ENCODE measurements around the gene LRRIQ1.
"Not testable (repeated sequence)": the region's sequence is repeated elsewhere in the genome, so short reads cannot be mapped to it uniquely, and the experiment has no call there.

LRRIQ1 gene, protein sequence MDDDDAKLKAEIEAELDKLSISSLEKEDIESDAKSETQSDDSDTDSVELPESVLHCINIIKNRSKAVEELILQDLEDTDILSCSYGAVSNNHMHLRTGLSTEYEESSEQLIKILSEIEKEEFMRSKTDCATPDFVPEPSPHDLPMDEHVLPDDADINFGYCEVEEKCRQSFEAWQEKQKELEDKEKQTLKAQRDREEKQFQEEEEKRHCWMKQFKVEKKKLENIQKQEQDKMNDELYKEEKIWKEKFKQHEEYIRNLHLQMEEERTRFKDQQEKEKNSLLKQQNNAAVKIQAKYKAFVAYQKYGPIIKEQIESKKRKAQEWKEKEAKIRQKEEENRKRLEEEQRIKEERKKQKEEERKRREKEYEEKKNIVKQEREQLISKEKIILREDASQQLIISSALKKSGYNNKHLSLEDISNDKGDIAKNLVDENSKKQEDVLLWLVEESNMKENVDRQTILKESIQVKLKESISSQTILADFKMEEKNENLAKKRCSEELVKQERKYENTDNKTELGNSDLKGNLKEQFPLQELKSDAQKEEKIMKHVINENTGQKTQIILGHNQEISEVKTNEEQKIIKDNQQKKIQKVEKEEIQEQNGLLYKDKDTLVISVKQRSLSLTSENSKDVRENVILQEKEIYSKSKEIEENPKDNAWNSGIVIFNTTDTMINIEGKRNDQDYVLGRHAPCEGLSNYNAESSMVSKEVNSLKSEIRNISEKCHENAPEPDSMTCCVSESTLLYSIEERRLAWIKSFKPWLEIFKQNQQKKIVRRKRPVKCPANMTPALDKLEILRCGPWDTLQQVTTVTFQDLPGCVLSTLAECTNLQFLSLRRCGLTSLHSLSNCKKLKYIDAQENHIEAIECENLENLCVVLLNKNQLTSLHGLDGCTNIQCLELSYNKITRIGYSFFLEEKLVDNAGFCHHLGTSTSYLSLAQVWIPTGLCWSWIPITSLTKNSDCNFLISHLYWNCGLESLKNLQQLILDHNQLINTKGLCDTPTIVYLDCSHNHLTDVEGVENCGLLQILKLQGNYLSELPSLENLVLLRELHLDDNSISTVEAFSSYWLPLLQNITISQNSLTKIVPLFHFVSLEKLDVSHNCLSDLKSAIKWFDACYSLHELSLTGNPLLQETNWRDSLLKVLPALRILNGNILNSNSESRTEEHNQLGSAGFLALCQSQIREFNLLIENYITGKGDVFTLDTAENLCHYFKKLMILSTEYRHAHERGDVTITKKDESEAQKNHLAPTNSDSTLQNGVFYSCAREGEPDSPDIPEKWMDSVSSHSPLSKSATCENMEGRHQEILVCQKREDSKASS (N-terminal part only)

DNA sequence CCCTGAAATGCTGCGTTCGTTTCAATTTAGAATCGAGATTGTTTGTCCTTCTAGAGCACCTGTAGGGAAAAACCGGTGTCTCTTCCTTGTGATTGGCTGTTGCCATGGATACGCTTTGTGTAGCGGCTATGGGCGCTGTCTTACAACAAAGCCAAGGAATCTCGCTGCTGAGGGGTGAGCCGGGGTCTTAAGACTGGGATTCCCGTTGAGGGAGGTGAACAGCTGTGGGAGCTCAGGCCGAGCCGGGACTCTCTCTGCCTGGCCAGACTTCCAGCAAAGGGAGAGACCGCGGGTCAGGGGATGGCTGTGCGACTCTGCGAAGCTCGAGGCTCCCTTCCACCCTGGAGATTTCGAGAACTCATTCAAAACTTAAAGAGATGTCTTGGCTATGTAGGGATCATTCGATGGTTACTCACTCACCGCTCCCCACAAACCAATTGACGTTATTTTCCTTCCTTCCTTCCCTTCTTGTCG is at the start of gene LRRIQ1, which contains the start of gene TSPAN19:
TSS of gene LRRIQ1 (plus strand) at position 118 of the 474 bp plus-strand sequence. CDS start 1,826 bp downstream, outside the sequence.
TSS of gene TSPAN19 (minus strand) at position 44 of the 474 bp plus-strand sequence. CDS start 6,331 bp downstream, outside the sequence.
- Histone ChIP-seq H3K27me3 (ENCODE audit: control insufficient read depth, insufficient read depth, low read length) (no peaks in the 10 kb centered on the region), H3K9me3 (ENCODE audit: control insufficient read depth, low read length) (no peaks in the 10 kb centered on the region), H3K4me3 (ENCODE audit: low read length) (peak within 1 kb of the TSS; percentile 50), H3K9ac (ENCODE audit: low read length) (peak within 1 kb of the TSS; percentile 39), H3K36me3 (ENCODE audit: control insufficient read depth, insufficient read depth, low read length) (no peaks in the 10 kb centered on the region), H3K4me1 (ENCODE audit: control insufficient read depth, insufficient read depth, low read length) (no peaks in the 10 kb centered on the region)

DNA sequence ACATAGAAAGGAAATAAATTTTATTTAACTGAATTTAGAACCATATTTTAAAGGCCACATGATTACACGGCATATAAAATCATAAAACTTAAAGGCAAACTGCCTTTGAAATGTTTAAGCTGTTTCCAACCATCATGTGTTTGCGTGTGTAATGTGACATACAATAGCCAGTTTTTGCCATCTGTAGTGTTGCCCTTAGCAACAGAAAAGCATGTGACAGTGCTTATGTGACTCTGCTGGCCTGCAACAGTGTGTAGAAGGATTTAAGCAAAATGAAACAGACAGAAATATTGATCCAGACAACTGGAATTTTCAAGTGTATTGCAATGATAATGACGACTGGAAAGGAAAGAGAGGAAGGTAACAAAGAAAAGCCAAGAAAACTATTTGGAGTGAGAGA is 49.6 kb upstream of the LRRIQ1 start:
- Histone ChIP-seq H3K9me3 (ENCODE audit: control insufficient read depth, low read length) (no peaks in the 10 kb centered on the region), H3K9ac (ENCODE audit: low read length) (no peak overlapping the region), H3K4me1 (ENCODE audit: control insufficient read depth, insufficient read depth, low read length) (no peaks in the 10 kb centered on the region), H3K4me3 (ENCODE audit: low read length) (no peak overlapping the region), H3K27me3 (ENCODE audit: control insufficient read depth, insufficient read depth, low read length) (no peaks in the 10 kb centered on the region), H3K36me3 (ENCODE audit: control insufficient read depth, insufficient read depth, low read length) (no peaks in the 10 kb centered on the region)

DNA sequence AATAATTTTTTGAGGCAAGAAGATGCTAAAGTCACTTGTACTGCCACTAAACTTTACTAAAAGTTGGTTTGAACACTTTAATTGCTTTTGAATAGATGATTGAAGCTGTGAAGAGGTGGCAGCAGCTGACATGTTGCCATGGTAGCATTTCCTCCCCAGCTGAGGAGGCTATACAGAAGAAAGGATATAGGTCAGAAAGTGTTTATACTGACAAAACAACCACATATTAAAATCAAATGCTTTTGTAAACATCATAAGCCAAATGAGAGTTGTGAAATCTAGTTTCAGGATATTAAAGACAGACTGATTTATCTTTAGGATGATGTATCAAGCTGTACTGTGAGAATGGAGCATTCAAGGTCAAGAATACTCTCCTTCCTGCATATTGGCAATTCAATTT is 41.7 kb upstream of the LRRIQ1 start:
- H3K36me3 ChIP-seq (ENCODE audit: control insufficient read depth, insufficient read depth, low read length) = no peaks in the 10 kb centered on the region
- H3K4me1 ChIP-seq (ENCODE audit: control insufficient read depth, insufficient read depth, low read length) = no peaks in the 10 kb centered on the region
- H3K9ac ChIP-seq (ENCODE audit: low read length) = no peak overlapping the region
- H3K27me3 ChIP-seq (ENCODE audit: control insufficient read depth, insufficient read depth, low read length) = no peaks in the 10 kb centered on the region
- H3K4me3 ChIP-seq (ENCODE audit: low read length) = no peak overlapping the region
- H3K9me3 ChIP-seq (ENCODE audit: control insufficient read depth, low read length) = no peaks in the 10 kb centered on the region

DNA sequence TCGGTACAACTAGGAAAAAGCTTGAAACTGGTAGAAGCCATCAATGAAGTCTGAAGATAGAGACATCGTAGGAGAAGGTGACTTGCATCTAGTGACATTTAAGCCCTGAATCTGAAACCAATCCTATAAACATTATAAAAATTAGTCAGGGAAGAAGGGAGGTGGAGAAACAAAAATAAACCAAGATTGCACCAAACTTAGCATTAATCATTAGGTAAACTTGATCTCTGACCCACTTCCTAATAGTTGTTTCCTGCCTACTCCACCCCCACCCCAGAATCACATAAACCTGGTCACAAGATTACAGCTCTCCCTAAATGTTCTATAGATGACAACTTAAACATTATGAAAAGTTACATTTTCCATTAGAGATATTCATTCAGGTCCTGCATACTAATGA is 40.5 kb upstream of the LRRIQ1 start:
- H3K9ac ChIP-seq (ENCODE audit: low read length) = no peak overlapping the region
- H3K4me1 ChIP-seq (ENCODE audit: control insufficient read depth, insufficient read depth, low read length) = no peaks in the 10 kb centered on the region
- H3K36me3 ChIP-seq (ENCODE audit: control insufficient read depth, insufficient read depth, low read length) = no peaks in the 10 kb centered on the region
- H3K27me3 ChIP-seq (ENCODE audit: control insufficient read depth, insufficient read depth, low read length) = no peaks in the 10 kb centered on the region
- no peaks in the 10 kb centered on the region for H3K9me3 ChIP-seq (ENCODE audit: control insufficient read depth, low read length)
- no peak overlapping the region for H3K4me3 ChIP-seq (ENCODE audit: low read length)

DNA sequence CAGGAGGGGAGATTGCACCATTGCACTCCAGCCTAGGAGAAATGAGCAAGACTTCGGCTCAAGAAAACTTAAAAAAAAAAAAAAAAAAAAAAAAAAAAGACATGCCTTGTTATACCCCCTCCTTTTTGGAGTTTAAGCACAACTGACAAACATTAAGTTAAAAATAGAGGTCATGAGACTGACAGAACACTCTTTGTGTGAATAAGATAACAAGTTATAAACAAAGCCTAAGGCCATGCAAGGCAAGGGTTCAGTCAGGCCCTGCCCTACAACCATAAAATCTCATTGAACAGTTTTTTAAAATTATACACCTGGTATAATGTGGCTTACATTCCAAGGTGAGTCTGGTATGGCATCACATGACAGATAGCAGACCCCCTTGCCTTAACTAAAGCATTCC is 39.4 kb upstream of the LRRIQ1 start:
- no peaks in the 10 kb centered on the region for H3K36me3 ChIP-seq (ENCODE audit: control insufficient read depth, insufficient read depth, low read length)
- no peaks in the 10 kb centered on the region for H3K4me1 ChIP-seq (ENCODE audit: control insufficient read depth, insufficient read depth, low read length)
- H3K4me3 ChIP-seq (ENCODE audit: low read length) = no peak overlapping the region
- no peaks in the 10 kb centered on the region for H3K27me3 ChIP-seq (ENCODE audit: control insufficient read depth, insufficient read depth, low read length)
- H3K9me3 ChIP-seq (ENCODE audit: control insufficient read depth, low read length) = no peaks in the 10 kb centered on the region
- H3K9ac ChIP-seq (ENCODE audit: low read length) = no peak overlapping the region

DNA sequence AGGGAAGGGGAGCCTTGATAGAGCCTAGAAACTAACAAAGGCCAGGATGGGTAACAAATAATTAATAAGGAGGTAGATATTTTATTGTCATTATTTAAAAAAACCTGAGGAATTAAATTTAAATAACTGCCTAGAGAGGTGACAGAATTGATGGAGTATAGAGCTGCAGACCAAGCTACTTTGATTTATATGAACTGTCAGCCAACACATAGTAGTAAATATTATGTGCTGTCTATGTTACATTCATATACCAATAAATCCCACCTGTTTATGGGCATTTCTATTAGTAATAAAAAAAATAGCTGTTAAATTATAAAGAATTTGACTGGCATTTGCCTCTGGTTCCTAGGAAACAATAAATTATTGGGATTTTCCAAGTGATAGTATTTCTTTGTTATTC is 37.8 kb upstream of the LRRIQ1 start:
- H3K4me1 ChIP-seq (ENCODE audit: control insufficient read depth, insufficient read depth, low read length) = no peaks in the 10 kb centered on the region
- H3K9me3 ChIP-seq (ENCODE audit: control insufficient read depth, low read length) = no peaks in the 10 kb centered on the region
- H3K27me3 ChIP-seq (ENCODE audit: control insufficient read depth, insufficient read depth, low read length) = no peaks in the 10 kb centered on the region
- H3K36me3 ChIP-seq (ENCODE audit: control insufficient read depth, insufficient read depth, low read length) = no peaks in the 10 kb centered on the region
- H3K9ac ChIP-seq (ENCODE audit: low read length) = no peak overlapping the region
- no peak overlapping the region for H3K4me3 ChIP-seq (ENCODE audit: low read length)

DNA sequence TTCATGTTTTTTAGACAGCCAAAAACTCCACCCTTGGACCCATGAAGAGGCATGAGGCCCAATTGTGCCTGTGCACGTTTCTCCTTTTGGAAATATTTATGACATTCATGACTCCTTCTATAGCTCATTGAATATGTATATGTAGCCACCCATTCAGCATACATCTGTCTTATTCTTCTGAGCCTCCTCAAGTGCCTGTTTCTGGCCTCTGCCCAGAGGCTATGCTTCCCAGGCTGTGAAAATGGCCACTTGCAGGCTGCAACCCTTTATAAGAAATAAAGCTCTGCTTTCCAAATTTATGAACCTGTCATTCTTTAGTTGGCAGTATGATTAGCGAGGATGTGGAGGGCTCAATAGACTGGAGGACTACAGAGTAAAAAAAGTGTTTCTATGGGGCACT is 35.4 kb upstream of the LRRIQ1 start:
- Histone ChIP-seq H3K36me3 (ENCODE audit: control insufficient read depth, insufficient read depth, low read length) (no peaks in the 10 kb centered on the region), H3K9me3 (ENCODE audit: control insufficient read depth, low read length) (no peaks in the 10 kb centered on the region), H3K4me3 (ENCODE audit: low read length) (no peak overlapping the region), H3K9ac (ENCODE audit: low read length) (no peak overlapping the region), H3K27me3 (ENCODE audit: control insufficient read depth, insufficient read depth, low read length) (no peaks in the 10 kb centered on the region), H3K4me1 (ENCODE audit: control insufficient read depth, insufficient read depth, low read length) (no peaks in the 10 kb centered on the region)

DNA sequence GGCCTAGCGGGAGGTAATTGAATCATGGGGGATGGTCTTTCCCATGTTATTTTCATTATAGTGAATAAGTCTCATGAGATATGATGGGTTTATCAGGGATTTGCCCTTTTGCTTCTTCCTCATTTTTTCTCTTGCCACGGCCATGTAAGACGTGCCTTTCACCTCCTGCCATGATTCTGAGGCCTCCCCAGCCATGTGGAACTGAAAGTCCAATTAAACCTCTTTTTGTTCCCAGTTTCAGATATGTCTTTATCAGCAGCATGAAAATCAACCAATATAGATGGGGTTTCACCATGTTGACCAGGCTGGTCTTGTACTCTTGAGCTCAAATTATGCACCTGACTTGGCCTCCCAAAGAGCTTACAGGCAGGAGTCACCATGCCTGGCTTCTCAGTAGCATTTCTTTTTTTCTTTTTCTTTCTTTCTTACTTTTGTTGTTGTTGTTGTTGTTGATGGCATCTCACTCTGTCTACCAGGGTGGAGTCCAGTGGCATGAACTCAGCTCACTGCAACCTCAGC is 33.3 kb upstream of the LRRIQ1 start:
- Histone ChIP-seq H3K36me3 (ENCODE audit: control insufficient read depth, insufficient read depth, low read length) (no peaks in the 10 kb centered on the region), H3K27me3 (ENCODE audit: control insufficient read depth, insufficient read depth, low read length) (no peaks in the 10 kb centered on the region), H3K9me3 (ENCODE audit: control insufficient read depth, low read length) (no peaks in the 10 kb centered on the region), H3K9ac (ENCODE audit: low read length) (no peak overlapping the region), H3K4me1 (ENCODE audit: control insufficient read depth, insufficient read depth, low read length) (no peaks in the 10 kb centered on the region), H3K4me3 (ENCODE audit: low read length) (no peak overlapping the region)

DNA sequence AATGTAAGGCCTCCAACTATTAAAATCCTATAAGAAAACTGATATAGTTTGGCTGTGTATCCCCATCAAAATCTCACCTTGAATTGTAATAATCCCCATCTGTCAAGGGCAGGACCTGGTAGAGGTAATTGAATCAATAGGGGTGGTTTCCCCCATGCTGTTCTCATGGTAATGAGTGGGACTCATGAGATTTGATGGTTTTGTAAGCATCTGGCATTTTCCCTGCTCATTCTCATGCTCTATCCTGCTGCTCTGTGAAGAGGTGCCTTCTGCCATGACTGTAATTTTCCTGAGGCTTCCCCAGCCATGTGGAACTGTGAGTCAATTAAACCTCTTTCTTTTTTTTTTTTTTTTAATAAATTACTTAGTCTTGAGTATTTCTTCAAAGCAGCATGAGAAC is 31.9 kb upstream of the LRRIQ1 start:
- no peaks in the 10 kb centered on the region for H3K4me1 ChIP-seq (ENCODE audit: control insufficient read depth, insufficient read depth, low read length)
- no peaks in the 10 kb centered on the region for H3K27me3 ChIP-seq (ENCODE audit: control insufficient read depth, insufficient read depth, low read length)
- H3K9ac ChIP-seq (ENCODE audit: low read length) = no peak overlapping the region
- no peaks in the 10 kb centered on the region for H3K36me3 ChIP-seq (ENCODE audit: control insufficient read depth, insufficient read depth, low read length)
- no peaks in the 10 kb centered on the region for H3K9me3 ChIP-seq (ENCODE audit: control insufficient read depth, low read length)
- H3K4me3 ChIP-seq (ENCODE audit: low read length) = no peak overlapping the region

DNA sequence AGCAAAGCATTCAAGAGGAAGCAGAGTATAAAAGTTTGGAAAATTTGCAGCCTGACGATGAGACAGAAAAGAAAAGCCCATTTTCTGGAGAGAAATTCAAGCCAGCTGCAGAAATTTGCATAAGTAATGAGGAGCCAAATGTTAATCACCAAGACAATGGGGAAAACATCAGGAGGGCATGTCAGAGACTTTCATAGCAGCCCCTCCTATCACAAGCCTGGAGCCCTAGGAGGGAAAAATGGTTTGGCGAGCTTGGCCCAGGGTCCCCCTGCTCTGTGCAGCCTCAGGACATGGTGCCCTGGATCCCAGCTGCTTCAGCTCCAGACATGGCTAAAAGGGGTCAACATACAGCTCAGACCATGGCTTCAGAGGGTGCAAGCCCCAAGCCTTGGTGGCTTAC is 31.1 kb upstream of the LRRIQ1 start:
- H3K27me3 ChIP-seq (ENCODE audit: control insufficient read depth, insufficient read depth, low read length); H3K4me1 ChIP-seq (ENCODE audit: control insufficient read depth, insufficient read depth, low read length); H3K4me3 ChIP-seq (ENCODE audit: low read length); H3K36me3 ChIP-seq (ENCODE audit: control insufficient read depth, insufficient read depth, low read length); H3K9me3 ChIP-seq (ENCODE audit: control insufficient read depth, low read length); H3K9ac ChIP-seq (ENCODE audit: low read length): not testable (repeated sequence)

DNA sequence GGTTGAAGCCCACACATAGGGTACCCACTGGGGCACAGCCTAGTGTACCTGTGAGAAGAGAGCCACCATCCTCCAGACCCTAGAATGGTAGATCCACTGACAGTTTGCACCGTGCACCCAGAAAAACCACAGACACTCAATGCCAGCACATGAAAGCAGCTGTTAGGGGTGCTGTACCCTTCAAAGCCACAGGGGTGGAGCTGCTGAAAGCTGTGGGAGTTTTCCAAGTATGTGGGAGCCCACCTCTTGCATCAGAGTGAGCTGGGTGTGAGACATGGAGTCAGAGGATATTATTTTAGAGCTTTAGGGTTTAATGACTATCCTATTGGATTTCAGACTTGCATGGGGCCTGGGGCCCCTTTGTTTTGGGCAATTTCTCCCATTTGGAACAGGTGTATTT is 30.5 kb upstream of the LRRIQ1 start:
- no peaks in the 10 kb centered on the region for H3K4me1 ChIP-seq (ENCODE audit: control insufficient read depth, insufficient read depth, low read length)
- H3K9ac ChIP-seq (ENCODE audit: low read length) = no peak overlapping the region
- no peaks in the 10 kb centered on the region for H3K9me3 ChIP-seq (ENCODE audit: control insufficient read depth, low read length)
- H3K36me3 ChIP-seq (ENCODE audit: control insufficient read depth, insufficient read depth, low read length) = no peaks in the 10 kb centered on the region
- H3K27me3 ChIP-seq (ENCODE audit: control insufficient read depth, insufficient read depth, low read length) = no peaks in the 10 kb centered on the region
- H3K4me3 ChIP-seq (ENCODE audit: low read length) = no peak overlapping the region

Data from mucosa of stomach (tissue), 1 donor.